H1 (cell line): ENCODE measurements around the gene SLX4IP. TPM values are rescaled to one million over a fixed set of nuclear protein-coding genes. Genes with fewer than 3 reads are reported as not detected.

Experiments
- ATF3 ChIP-seq: IDR thresholded peaks from 2 replicates; pipeline ENCODE4 v1.6.1; 2011; ENCODE audit warnings: low read depth, mild to moderate bottlenecking, low read length; ENCODE audit not compliant: insufficient read depth
- BCL11A ChIP-seq, 2 experiments: IDR thresholded peaks; one replicate each; pipeline ENCODE4 v1.6.1; 2011; ENCODE audit warnings: low read depth in 2 of 2, low read length in 2 of 2, mild to moderate bottlenecking in 2 of 2
- EGR1 ChIP-seq: IDR thresholded peaks from 2 replicates; pipeline ENCODE4 v1.6.1; 2011; ENCODE audit warnings: low read depth, low read length, borderline replicate concordance
- NANOG ChIP-seq: IDR thresholded peaks from 2 replicates; pipeline ENCODE4 v1.6.1; 2011; ENCODE audit warnings: low read length, low read depth, mild to moderate bottlenecking, inconsistent platforms; ENCODE audit not compliant: insufficient read depth, poor library complexity, severe bottlenecking
- TAF1 ChIP-seq: IDR thresholded peaks from 2 replicates; pipeline ENCODE4 v1.6.1; 2011; ENCODE audit warnings: mild to moderate bottlenecking, low read depth, low read length
- polyA plus RNA-seq, 7 experiments: library from polyadenylated mRNA; depleted of rRNA in 3 of 7; stranded (reverse) in 5 of 7; unstranded in 2 of 7; fragments of >200 nt in 5 of 7; fragments of 200-250 nt in 2 of 7; gene quantifications; 1 replicate in 5 of 7; 2 replicates in 1 of 7; 4 replicates in 1 of 7; pipeline versions ENCODE4 v1.2.1 to v1.2.3, GENCODE V29; 2011 to 2013; ENCODE audit warnings: missing spikeins in 2 of 7, mixed read lengths in 2 of 7
- total RNA-seq: library from RNA; stranded (reverse); fragmentation: NEBNext Ultra II Directional; extraction: Animal tissue kit (Norgen Biotek cat#: 25700); gene quantifications from 2 replicates; pipeline ENCODE4 v1.2.1, GENCODE V29; 2021

Gene SLX4IP
- total and polyA plus RNA-seq, 2 of the 8 experiments (the other 6 are each of a cell fraction or from before 2014, with no cell fraction given): 2.4 to 8.7 TPM

DNA sequence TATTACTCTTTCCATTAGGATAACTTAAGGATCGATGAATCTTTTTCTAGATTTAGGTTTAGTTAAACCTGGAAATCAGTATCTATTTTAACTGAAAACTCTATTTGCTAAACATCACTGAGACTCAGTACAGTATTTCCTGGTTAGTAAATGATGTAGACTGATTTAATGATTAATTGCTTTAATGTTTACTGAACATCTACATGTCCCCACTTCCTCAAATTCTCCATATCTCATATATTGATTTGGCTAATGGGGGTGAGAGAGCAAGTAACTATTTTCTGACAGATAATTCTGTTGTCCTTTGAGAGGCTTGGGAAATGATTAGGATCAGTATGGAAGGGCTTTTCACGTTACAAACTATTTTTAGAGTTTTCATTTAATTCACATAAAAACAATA, 11.4 kb upstream of the SLX4IP start (continued):
- no peak for TF ChIP-seq TAF1
- no peak for TF ChIP-seq BCL11A (IDR thresholded peaks at IDR 0.05; ENCODE audit: low read depth in 2 of 2, low read length in 2 of 2)
- no peak for TF ChIP-seq EGR1
- TF ChIP-seq ATF3: no peak
- no peak for TF ChIP-seq NANOG
